ENCODE measurements around the gene KPRP. TPM values are rescaled to one million over a fixed set of nuclear protein-coding genes. Genes with fewer than 3 reads are reported as not detected.

Gene KPRP
- total RNA-seq, 2 experiments from 2014 or later, result not detected

GRCh38 chr1:152783095-152783494 lies 25.3 kb downstream of the KPRP start:
- Mint-ChIP-seq H3K36me3 (ENCODE audit: low read depth) (no peaks in the 10 kb centered on the region), H3K4me3 (no peak overlapping the region), H3K27me3 (ENCODE audit: low read depth) (peaks cover 14% of the 10 kb centered on the region), H3K9me3 (ENCODE audit: insufficient read depth) (no peaks in the 10 kb centered on the region), H3K27ac (no peak overlapping the region), H3K4me1 (ENCODE audit: low read depth) (no peaks in the 10 kb centered on the region)
- ATAC-seq, result no peak
- no peak for DNase-seq
- ChIA-PET CTCF (no interaction called here), POLR2A (no interaction called here)

GRCh38 chr1:152786077-152786476 lies 28.3 kb downstream of the KPRP start, which contains the start of gene LCE1E:
Gene LCE1E, plus strand, starts transcription at chr1:152786257. Its CDS starts 1,043 bp downstream, at chr1:152787300.
- POLR2A ChIA-PET, result no interaction called here
- Mint-ChIP-seq H3K27ac (no peak within 1 kb of the TSS), H3K4me1 (ENCODE audit: low read depth) (no peaks in the 10 kb centered on the region), H3K36me3 (ENCODE audit: low read depth) (no peaks in the 10 kb centered on the region), H3K27me3 (ENCODE audit: low read depth) (peaks cover 14% of the 10 kb centered on the region), H3K4me3 (no peak within 1 kb of the TSS), H3K9me3 (ENCODE audit: insufficient read depth) (no peaks in the 10 kb centered on the region)
- no peak for DNase-seq
- no peak for ATAC-seq
- CTCF ChIA-PET, result no interaction called here

DNA sequence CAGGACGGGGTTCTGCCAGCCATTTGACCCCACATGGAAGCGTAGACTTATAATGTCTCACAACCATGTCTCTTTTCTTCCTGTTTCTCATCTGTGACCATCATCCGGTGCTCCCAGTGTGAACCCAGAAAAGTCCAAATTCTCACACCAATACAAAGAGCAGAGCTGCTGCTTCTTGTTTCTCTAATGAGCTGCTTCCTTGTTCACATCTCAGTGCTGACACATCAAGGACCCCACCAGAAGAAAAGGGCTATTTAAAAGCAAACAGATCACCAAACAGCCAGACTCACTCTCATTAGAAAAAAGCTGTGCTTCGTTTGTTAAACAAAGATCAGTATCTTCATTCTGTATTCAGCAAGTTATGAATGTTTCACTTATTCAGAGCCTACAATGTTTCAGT lies 37.9 kb downstream of the KPRP start:
- ATAC-seq, result no peak
- peaks cover 2% of the 10 kb centered on the region for H3K27me3 Mint-ChIP-seq (ENCODE audit: low read depth)
- POLR2A ChIA-PET, result no interaction called here
- H3K4me3 Mint-ChIP-seq, result no peak overlapping the region
- H3K9me3 Mint-ChIP-seq (ENCODE audit: insufficient read depth), result no peaks in the 10 kb centered on the region
- no peak for DNase-seq
- H3K4me1 Mint-ChIP-seq (ENCODE audit: low read depth), result no peaks in the 10 kb centered on the region
- H3K36me3 Mint-ChIP-seq (ENCODE audit: low read depth), result no peaks in the 10 kb centered on the region
- CTCF ChIA-PET, result no interaction called here
- no peak overlapping the region for H3K27ac Mint-ChIP-seq

- no peaks in the 10 kb centered on the region for H3K9me3 Mint-ChIP-seq (ENCODE audit: insufficient read depth)
- DNase-seq (no peak), ATAC-seq (no peak)
- no peak within 1 kb of the TSS for H3K27ac Mint-ChIP-seq
- no peaks in the 10 kb centered on the region for H3K36me3 Mint-ChIP-seq (ENCODE audit: low read depth)
- H3K27me3 Mint-ChIP-seq (ENCODE audit: low read depth), result peaks cover 2% of the 10 kb centered on the region
- H3K4me1 Mint-ChIP-seq (ENCODE audit: low read depth), result no peaks in the 10 kb centered on the region
- no peak within 1 kb of the TSS for H3K4me3 Mint-ChIP-seq
- CTCF ChIA-PET, result no interaction called here
- POLR2A ChIA-PET, result no interaction called here
Measured at GRCh38 chr1:152796421-152796820, 38.6 kb downstream of the KPRP start, which contains the start of gene LCE1D. Gene LCE1D, plus strand, starts transcription at chr1:152796721. Its CDS starts 1,074 bp downstream, at chr1:152797795.

- no peak overlapping the region for H3K4me3 Mint-ChIP-seq
Measured at GRCh38 chr1:152801333-152801732, 43.5 kb downstream of the KPRP start.

DNA sequence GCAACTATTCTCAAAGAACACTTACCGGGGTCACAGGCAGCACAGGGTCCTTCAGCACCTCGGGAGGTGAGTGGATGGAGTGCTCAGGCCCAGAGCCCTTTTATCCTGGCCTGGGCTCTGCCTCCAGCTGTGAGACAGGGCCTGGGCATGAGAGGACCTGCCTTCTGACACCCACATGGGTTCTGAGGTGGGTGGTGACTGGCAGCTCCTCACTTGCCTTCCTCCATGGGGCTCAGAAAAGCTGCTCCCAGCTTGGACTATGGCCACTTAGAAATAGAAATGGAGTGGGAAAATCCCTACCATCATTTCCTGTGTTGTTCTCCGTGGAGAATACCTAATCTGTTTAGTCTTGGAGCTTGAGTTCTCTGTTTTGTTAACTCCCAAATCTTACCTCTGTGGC lies 48.8 kb downstream of the KPRP start, which contains the start of gene LCE1C:
Gene LCE1C, minus strand, starts transcription at position 76 of the 400 bp plus-strand sequence. CDS start 1,173 bp downstream, outside the sequence.
- DNase-seq (no peak), ATAC-seq (no peak)
- peaks cover 2% of the 10 kb centered on the region for H3K27me3 Mint-ChIP-seq (ENCODE audit: low read depth)
- H3K9me3 Mint-ChIP-seq (ENCODE audit: insufficient read depth), result no peaks in the 10 kb centered on the region
- H3K27ac Mint-ChIP-seq, result no peak within 1 kb of the TSS
- H3K4me1 Mint-ChIP-seq (ENCODE audit: low read depth), result no peaks in the 10 kb centered on the region
- ChIA-PET CTCF (no interaction called here), POLR2A (no interaction called here)
- H3K36me3 Mint-ChIP-seq (ENCODE audit: low read depth), result no peaks in the 10 kb centered on the region
- H3K4me3 Mint-ChIP-seq, result no peak within 1 kb of the TSS

More at GRCh38 chr1:152801333-152801732, 43.5 kb downstream of the KPRP start:
- H3K27ac Mint-ChIP-seq, result no peak overlapping the region
- H3K4me1 Mint-ChIP-seq (ENCODE audit: low read depth), result no peaks in the 10 kb centered on the region
- ATAC-seq (no peak), DNase-seq (no peak)
- POLR2A ChIA-PET, result no interaction called here
- H3K36me3 Mint-ChIP-seq (ENCODE audit: low read depth), result no peaks in the 10 kb centered on the region
- H3K27me3 Mint-ChIP-seq (ENCODE audit: low read depth), result peaks cover 2% of the 10 kb centered on the region
- H3K9me3 Mint-ChIP-seq (ENCODE audit: insufficient read depth), result no peaks in the 10 kb centered on the region
- CTCF ChIA-PET, result no interaction called here

GRCh38 chr1:152811050-152811449 lies 53.2 kb downstream of the KPRP start:
- H3K4me3 Mint-ChIP-seq, result no peak overlapping the region

More at GRCh38 chr1:152811050-152811449, 53.2 kb downstream of the KPRP start:
- Mint-ChIP-seq H3K27me3 (ENCODE audit: low read depth) (peaks cover 2% of the 10 kb centered on the region), H3K4me1 (ENCODE audit: low read depth) (no peaks in the 10 kb centered on the region), H3K36me3 (ENCODE audit: low read depth) (no peaks in the 10 kb centered on the region), H3K27ac (no peak overlapping the region), H3K9me3 (ENCODE audit: insufficient read depth) (no peaks in the 10 kb centered on the region)
- ATAC-seq (no peak), DNase-seq (no peak)
- ChIA-PET POLR2A (no interaction called here), CTCF (no interaction called here)

Other genes starting within 250 kb of the KPRP start
- gene LCE5A, start 247.2 kb upstream of the KPRP start, total RNA-seq, result not detected
- gene CRCT1, start 243.5 kb upstream of the KPRP start, total RNA-seq, result not detected
- not detected for gene LCE3E, start 191.2 kb upstream of the KPRP start, total RNA-seq
- not detected for gene LCE3D, start 177.5 kb upstream of the KPRP start, total RNA-seq
- not detected for gene LCE3C, start 157.8 kb upstream of the KPRP start, total RNA-seq
- not detected for gene LCE3B, start 144.2 kb upstream of the KPRP start, total RNA-seq
- gene LCE3A, start 134.9 kb upstream of the KPRP start, total RNA-seq, result not detected
- gene LCE2D, start 94.6 kb upstream of the KPRP start, total RNA-seq, result not detected
- not detected for gene LCE2C, start 82.7 kb upstream of the KPRP start, total RNA-seq
- not detected for gene LCE2B, start 71.9 kb upstream of the KPRP start, total RNA-seq
- not detected for gene LCE2A, start 59.7 kb upstream of the KPRP start, total RNA-seq
- not detected for gene LCE4A, start 49.9 kb upstream of the KPRP start, total RNA-seq
- not detected for gene LCE1F, start 17.1 kb downstream of the KPRP start, total RNA-seq
- gene LCE1E, start 28.2 kb downstream of the KPRP start, total RNA-seq, result not detected
- not detected for gene LCE1D, start 38.7 kb downstream of the KPRP start, total RNA-seq
- not detected for gene LCE1C, start 48.6 kb downstream of the KPRP start, total RNA-seq
- gene LCE1B, start 53.9 kb downstream of the KPRP start, total RNA-seq, result not detected
- not detected for gene LCE1A, start 69.4 kb downstream of the KPRP start, total RNA-seq
- gene LCE6A, start 84.8 kb downstream of the KPRP start, total RNA-seq, result not detected
- not detected for gene LCE7A, start 102.0 kb downstream of the KPRP start, total RNA-seq
- not detected for gene SMCP, start 120.3 kb downstream of the KPRP start, total RNA-seq
- not detected for gene IVL, start 150.5 kb downstream of the KPRP start, total RNA-seq
- not detected for gene SPRR5, start 189.2 kb downstream of the KPRP start, total RNA-seq
- not detected for gene SPRR4, start 212.6 kb downstream of the KPRP start, total RNA-seq
- gene SPRR1A, start 226.1 kb downstream of the KPRP start, total RNA-seq, result not detected
- not detected for gene SPRR3, start 243.7 kb downstream of the KPRP start, total RNA-seq

Measured in activated CD8-positive, alpha-beta T cell treated with anti-CD3 and anti-CD28 coated beads, Interleukin-2, amount 10 ng/mL, durations not matched to agents 7 days and 5 days (primary cell).